ENCODE results near the gene SEMA3G.

DNA sequence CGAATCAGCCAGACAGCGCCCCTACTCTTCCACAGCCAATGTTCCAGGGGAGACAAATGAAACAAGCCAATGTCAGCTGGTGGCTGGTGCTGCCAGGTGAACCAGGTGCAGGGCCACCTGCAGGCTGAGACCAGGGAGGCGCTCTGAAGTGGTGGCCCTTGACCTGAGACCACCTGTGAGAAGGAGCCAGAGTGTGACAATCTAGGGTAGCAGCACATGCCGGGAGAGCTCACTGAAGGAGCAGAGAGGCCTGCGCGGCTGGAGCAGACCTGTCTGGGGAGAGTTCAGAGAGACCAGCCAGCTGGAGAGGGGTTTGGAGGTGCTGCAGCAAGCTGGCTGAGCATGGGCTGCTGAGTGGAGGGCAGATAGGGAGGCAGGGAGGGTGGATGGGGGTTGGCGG, 49.5 kb upstream of the SEMA3G start:
- TF ChIP-seq CREB1 (CRISPR knock-in tag; IDR thresholded peaks at IDR 0.05; ENCODE audit: low read depth) (no peak), JUNB (IDR thresholded peaks at IDR 0.05; ENCODE audit: unreplicated experiment) (no peak), NANOG (IDR thresholded peaks at IDR 0.05; ENCODE audit: borderline replicate concordance) (no peak), EZH2 (IDR thresholded peaks at IDR 0.05; ENCODE audit: low read depth, unreplicated experiment) (no peak), EZH2phosphoT487 (IDR thresholded peaks at IDR 0.05; ENCODE audit: unreplicated experiment) (no peak)
- TF ChIP-seq, protein P1, sequence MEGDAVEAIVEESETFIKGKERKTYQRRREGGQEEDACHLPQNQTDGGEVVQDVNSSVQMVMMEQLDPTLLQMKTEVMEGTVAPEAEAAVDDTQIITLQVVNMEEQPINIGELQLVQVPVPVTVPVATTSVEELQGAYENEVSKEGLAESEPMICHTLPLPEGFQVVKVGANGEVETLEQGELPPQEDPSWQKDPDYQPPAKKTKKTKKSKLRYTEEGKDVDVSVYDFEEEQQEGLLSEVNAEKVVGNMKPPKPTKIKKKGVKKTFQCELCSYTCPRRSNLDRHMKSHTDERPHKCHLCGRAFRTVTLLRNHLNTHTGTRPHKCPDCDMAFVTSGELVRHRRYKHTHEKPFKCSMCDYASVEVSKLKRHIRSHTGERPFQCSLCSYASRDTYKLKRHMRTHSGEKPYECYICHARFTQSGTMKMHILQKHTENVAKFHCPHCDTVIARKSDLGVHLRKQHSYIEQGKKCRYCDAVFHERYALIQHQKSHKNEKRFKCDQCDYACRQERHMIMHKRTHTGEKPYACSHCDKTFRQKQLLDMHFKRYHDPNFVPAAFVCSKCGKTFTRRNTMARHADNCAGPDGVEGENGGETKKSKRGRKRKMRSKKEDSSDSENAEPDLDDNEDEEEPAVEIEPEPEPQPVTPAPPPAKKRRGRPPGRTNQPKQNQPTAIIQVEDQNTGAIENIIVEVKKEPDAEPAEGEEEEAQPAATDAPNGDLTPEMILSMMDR (conservative IDR thresholded peaks at IDR 0.05; ENCODE audit: low read depth in 2 of 2) = peak; percentile 20 to 24; a peak in 2 of 4 replicates
- TF ChIP-seq, protein P2, sequence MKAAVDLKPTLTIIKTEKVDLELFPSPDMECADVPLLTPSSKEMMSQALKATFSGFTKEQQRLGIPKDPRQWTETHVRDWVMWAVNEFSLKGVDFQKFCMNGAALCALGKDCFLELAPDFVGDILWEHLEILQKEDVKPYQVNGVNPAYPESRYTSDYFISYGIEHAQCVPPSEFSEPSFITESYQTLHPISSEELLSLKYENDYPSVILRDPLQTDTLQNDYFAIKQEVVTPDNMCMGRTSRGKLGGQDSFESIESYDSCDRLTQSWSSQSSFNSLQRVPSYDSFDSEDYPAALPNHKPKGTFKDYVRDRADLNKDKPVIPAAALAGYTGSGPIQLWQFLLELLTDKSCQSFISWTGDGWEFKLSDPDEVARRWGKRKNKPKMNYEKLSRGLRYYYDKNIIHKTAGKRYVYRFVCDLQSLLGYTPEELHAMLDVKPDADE (IDR thresholded peaks at IDR 0.05) = no peak

Data from GM23338 (cell line).